ENCODE data around the gene ENO2. TPM values are rescaled to one million over a fixed set of nuclear protein-coding genes. Genes with fewer than 3 reads are reported as not detected.

The ENO2 gene
- total RNA-seq, 4 donors from 2014 or later, result 5.0 to 8.0 (median 5.5) TPM

- Histone ChIP-seq H3K36me3 (peaks cover 6 to 39% (median 11%) of the 10 kb centered on the region in 3 donors), H3K4me3 (peak overlapping the region; percentile 40 to 77 (median 70)), H3K4me1 (peaks cover 20 to 78% (median 35%) of the 10 kb centered on the region in 3 donors), H3K9me3 (no peaks in the 10 kb centered on the region), H3K27ac (peak overlapping the region; percentile 91 to 98 (median 97)), H3K27me3 (no peaks in the 10 kb centered on the region)
- 3 to 5% methylated on average over 14 to 21 of the region's 48 CpGs for WGBS, 2 donors
- intact Hi-C loops (cut with DNase I), result loop anchor here (2.0 kb wide), 1 partner anchor 18 kb away; no protein-coding TSS in a partner anchor
- TF ChIP-seq CTCF (IDR thresholded peaks at IDR 0.05) (peak; percentile 77 to 98 (median 94)), POLR2A (IDR thresholded peaks at IDR 0.05) (peak in 2 of 4 donors; percentile 3 to 22)
- peak; percentile 59 for DNase-seq
Observed at GRCh38 chr12:6944381-6945186, 30.2 kb downstream of the ENO2 start.

GRCh38 chr12:6945613-6946012 lies 31.2 kb downstream of the ENO2 start:
- 54 to 60% methylated on average over 1 to 3 of the region's 11 CpGs for WGBS, 2 donors
- intact Hi-C loops (cut with DNase I), result loop anchor here (2.0 kb wide), 1 partner anchor 17 kb away; no protein-coding TSS in a partner anchor
- no peaks in the 10 kb centered on the region for H3K9me3 ChIP-seq

GRCh38 chr12:6946033-6946919 lies 31.9 kb downstream of the ENO2 start:
- Histone ChIP-seq H3K36me3 (peaks cover 5 to 22% (median 5%) of the 10 kb centered on the region in 3 donors), H3K9me3 (no peaks in the 10 kb centered on the region), H3K27me3 (no peaks in the 10 kb centered on the region), H3K4me3 (peak overlapping the region; percentile 35 to 67 (median 53)), H3K27ac (peak overlapping the region; percentile 91 to 98 (median 97)), H3K4me1 (peaks cover 25 to 86% (median 39%) of the 10 kb centered on the region in 3 donors)
- peak in 3 of 4 donors; percentile 64 to 75 (median 74) for TF ChIP-seq POLR2A (IDR thresholded peaks at IDR 0.05)
- TF ChIP-seq CTCF (IDR thresholded peaks at IDR 0.05), result peak in 4 of 6 experiments; percentile 20 to 51 (median 36)
- DNase-seq, result no peak
- intact Hi-C loops (cut with DNase I), result no loop called here
- 15 to 46% methylated on average over 15 to 20 of the region's 32 CpGs for WGBS, 2 donors

More at GRCh38 chr12:6945613-6946012, 31.2 kb downstream of the ENO2 start:
- TF ChIP-seq POLR2A (IDR thresholded peaks at IDR 0.05) (no peak), CTCF (IDR thresholded peaks at IDR 0.05) (no peak)
- Histone ChIP-seq H3K27ac (peak overlapping the region; percentile 91 to 98 (median 97)), H3K36me3 (peaks cover 6 to 29% (median 11%) of the 10 kb centered on the region in 3 donors), H3K27me3 (no peaks in the 10 kb centered on the region), H3K4me3 (peak overlapping the region; percentile 16 to 67 (median 53)), H3K4me1 (peaks cover 24 to 87% (median 36%) of the 10 kb centered on the region in 3 donors)
- no peak for DNase-seq

- H3K27ac ChIP-seq, result peak overlapping the region; percentile 91 to 98 (median 97)
- H3K9me3 ChIP-seq, result no peaks in the 10 kb centered on the region
- no peak for DNase-seq
- H3K4me1 ChIP-seq, result peaks cover 25 to 80% (median 39%) of the 10 kb centered on the region in 3 donors
- intact Hi-C loops (cut with DNase I), result no loop called here
- TF ChIP-seq POLR2A (IDR thresholded peaks at IDR 0.05), result no peak
- no peak for TF ChIP-seq CTCF (IDR thresholded peaks at IDR 0.05)
- H3K4me3 ChIP-seq, result peak overlapping the region; percentile 35 to 67 (median 53)
- no peaks in the 10 kb centered on the region for H3K27me3 ChIP-seq
- WGBS, 2 donors, result 39 to 47% methylated on average over 8 of the region's 8 CpGs
- H3K36me3 ChIP-seq, result peaks cover 0 to 15% (median 0%) of the 10 kb centered on the region in 3 donors
Observed at GRCh38 chr12:6946920-6947374, 32.6 kb downstream of the ENO2 start.

Data from esophagus squamous epithelium (tissue), 5 donors.